ENCODE measurements around the gene GPR137B. TPM values are rescaled to one million over a fixed set of nuclear protein-coding genes. Genes with fewer than 3 reads are reported as not detected.

Gene GPR137B
- total RNA-seq, 2 donors from 2014 or later, result 22.7 to 39.7 TPM

DNA sequence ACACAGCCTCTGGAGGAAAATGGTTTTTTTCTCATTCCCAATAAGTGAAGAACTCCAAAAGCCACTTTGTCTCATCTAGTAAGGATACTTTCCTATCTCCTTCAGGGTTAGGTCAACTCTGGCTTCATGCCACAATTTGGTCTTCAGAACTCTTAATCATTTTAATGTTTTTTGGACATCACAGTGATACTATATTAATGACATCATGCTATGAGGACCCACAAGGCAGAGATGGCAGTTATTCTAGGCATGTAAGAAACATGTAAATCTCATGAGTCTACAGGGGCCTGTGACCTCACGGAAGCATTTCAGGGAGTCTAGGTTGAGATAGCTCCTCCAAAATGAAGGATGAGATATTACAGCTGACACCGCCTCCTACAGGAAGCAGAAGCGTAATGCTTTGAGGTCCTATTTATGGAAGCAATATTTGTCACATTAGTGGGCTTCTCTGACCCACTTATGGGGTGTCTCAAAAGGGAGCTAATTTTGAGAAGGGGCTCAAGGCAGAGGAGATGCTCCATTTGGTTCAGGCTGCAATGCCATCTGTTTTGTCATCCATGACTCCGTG, 5.0 kb upstream of the GPR137B start:
- Histone ChIP-seq H3K27ac (no peak overlapping the region), H3K9me3 (no peaks in the 10 kb centered on the region), H3K27me3 (no peaks in the 10 kb centered on the region), H3K36me3 (no peaks in the 10 kb centered on the region), H3K4me1 (peaks cover 0 to 9% of the 10 kb centered on the region in 2 donors), H3K4me3 (no peak overlapping the region)
- TF ChIP-seq, protein P1, sequence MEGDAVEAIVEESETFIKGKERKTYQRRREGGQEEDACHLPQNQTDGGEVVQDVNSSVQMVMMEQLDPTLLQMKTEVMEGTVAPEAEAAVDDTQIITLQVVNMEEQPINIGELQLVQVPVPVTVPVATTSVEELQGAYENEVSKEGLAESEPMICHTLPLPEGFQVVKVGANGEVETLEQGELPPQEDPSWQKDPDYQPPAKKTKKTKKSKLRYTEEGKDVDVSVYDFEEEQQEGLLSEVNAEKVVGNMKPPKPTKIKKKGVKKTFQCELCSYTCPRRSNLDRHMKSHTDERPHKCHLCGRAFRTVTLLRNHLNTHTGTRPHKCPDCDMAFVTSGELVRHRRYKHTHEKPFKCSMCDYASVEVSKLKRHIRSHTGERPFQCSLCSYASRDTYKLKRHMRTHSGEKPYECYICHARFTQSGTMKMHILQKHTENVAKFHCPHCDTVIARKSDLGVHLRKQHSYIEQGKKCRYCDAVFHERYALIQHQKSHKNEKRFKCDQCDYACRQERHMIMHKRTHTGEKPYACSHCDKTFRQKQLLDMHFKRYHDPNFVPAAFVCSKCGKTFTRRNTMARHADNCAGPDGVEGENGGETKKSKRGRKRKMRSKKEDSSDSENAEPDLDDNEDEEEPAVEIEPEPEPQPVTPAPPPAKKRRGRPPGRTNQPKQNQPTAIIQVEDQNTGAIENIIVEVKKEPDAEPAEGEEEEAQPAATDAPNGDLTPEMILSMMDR (IDR thresholded peaks at IDR 0.05), result no peak
- DNase-seq (ENCODE audit: low spot score), result no peak

DNA sequence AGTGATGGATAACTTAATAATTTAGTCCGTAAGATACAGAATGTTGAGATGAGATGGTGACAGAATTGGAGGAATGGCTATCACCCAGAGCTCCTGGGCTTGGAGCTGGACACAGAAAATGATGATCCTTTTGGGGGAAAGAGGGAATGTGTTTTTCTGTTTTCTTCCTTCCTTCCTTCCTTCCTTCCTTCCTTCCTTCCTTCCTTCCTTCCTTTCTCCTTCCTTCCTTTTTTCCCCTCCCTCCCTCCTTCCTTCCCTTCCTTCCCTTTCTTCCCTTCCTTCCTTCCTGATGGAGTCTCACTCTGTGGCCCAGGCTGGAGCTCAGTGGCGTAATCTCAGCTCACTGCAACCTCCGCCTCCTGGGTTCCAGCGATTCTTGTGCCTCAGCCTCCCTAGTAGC, 2.8 kb upstream of the GPR137B start:
- no peaks in the 10 kb centered on the region for H3K9me3 ChIP-seq
- H3K27me3 ChIP-seq, result no peaks in the 10 kb centered on the region
- TF ChIP-seq, protein P1 (IDR thresholded peaks at IDR 0.05), result no peak
- H3K36me3 ChIP-seq, result no peaks in the 10 kb centered on the region
- H3K4me1 ChIP-seq, result peaks cover 0 to 26% of the 10 kb centered on the region in 2 donors
- no peak for DNase-seq (ENCODE audit: low spot score)
- H3K4me3 ChIP-seq, result no peak overlapping the region
- H3K27ac ChIP-seq, result no peak overlapping the region

DNA sequence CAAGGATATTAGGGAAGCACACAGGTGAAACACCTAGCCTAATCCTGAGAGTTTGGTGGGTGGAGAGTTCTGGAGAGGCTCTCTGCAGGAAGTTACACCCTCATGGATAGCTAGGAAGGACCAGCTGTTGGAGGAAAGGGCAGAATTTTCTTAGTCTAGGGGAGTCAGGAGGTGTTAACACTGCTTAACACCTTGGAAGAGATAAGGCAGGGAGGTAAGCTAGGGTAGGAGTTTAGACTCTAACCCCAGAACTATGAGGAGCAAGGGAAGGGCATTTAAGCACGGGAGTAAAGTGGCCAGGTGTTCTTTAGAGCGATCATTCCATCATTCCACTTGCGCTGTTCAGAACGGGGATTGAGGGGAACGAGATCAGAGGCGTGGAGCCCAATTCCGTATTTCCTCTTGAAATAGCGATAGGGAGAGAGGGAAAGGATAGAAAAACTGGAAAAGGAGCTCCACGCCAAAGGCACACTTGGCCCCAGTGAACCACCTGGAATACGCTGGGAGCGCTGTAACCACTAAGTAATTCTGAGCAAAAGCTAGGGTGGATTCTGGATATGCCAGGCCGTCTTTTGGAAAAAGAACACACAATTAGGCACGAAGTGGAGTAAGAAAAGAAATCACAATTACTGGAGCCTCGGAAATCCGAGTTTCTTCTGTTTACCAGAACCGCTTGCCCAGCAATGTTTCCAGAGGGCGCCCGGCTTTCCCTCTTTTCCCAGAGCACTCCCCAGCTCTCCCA, 1.5 kb upstream of the GPR137B start:
- no peak for DNase-seq (ENCODE audit: low spot score)
- Histone ChIP-seq H3K9me3 (no peaks in the 10 kb centered on the region), H3K36me3 (no peaks in the 10 kb centered on the region), H3K4me3 (peak overlapping the region; percentile 78 to 82), H3K27ac (peak overlapping the region; percentile 45 to 55), H3K27me3 (no peaks in the 10 kb centered on the region), H3K4me1 (peaks cover 0 to 39% of the 10 kb centered on the region in 2 donors)
- TF ChIP-seq, protein P1 (IDR thresholded peaks at IDR 0.05), result no peak

DNA sequence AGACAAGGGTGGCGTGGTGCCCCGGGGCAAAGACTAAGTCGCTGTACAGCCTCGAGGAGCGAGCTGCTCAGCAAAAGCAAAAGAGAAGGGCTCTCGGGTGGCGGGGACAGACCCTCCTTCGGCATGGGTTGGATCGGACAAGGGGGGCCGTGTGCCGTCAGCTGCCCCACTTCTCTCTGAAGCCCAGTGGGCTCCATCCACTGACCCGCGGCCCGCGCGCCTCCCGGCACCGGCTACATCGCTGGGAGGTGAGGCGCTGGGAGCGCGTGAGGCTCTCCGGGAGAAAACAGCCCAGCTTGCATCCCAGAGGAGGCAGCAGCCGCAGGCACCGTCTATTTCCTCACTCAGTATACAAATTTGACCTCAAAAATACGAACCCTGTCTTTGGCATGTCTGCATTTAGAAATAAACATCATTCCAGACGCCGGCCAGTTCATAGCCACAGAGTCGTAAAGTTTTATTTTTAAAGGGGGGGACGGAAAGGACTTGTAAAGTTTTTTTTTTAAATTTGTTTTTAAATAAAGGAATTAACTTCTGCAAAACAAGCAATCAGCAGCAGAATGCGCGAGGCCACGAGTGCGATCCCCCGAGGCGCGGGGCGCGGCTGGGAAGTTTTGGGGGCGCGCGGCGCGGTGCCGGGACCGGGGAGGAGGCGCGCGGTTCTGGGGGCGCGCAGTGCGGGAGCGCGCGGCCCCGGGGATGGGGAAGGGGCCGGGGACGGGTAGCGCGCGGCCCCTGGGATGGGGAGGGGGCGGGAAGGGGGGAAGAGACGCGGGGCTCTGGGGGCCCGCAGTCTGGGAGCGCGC, 689 bp upstream of the GPR137B start:
- no peaks in the 10 kb centered on the region for H3K27me3 ChIP-seq
- TF ChIP-seq, protein P1 (IDR thresholded peaks at IDR 0.05), result no peak
- H3K4me1 ChIP-seq, result peaks cover 0 to 39% of the 10 kb centered on the region in 2 donors
- H3K9me3 ChIP-seq, result no peaks in the 10 kb centered on the region
- H3K4me3 ChIP-seq, result peak overlapping the region; percentile 78 to 82
- no peak for DNase-seq (ENCODE audit: low spot score)
- peak overlapping the region; percentile 45 to 55 for H3K27ac ChIP-seq
- no peaks in the 10 kb centered on the region for H3K36me3 ChIP-seq

DNA sequence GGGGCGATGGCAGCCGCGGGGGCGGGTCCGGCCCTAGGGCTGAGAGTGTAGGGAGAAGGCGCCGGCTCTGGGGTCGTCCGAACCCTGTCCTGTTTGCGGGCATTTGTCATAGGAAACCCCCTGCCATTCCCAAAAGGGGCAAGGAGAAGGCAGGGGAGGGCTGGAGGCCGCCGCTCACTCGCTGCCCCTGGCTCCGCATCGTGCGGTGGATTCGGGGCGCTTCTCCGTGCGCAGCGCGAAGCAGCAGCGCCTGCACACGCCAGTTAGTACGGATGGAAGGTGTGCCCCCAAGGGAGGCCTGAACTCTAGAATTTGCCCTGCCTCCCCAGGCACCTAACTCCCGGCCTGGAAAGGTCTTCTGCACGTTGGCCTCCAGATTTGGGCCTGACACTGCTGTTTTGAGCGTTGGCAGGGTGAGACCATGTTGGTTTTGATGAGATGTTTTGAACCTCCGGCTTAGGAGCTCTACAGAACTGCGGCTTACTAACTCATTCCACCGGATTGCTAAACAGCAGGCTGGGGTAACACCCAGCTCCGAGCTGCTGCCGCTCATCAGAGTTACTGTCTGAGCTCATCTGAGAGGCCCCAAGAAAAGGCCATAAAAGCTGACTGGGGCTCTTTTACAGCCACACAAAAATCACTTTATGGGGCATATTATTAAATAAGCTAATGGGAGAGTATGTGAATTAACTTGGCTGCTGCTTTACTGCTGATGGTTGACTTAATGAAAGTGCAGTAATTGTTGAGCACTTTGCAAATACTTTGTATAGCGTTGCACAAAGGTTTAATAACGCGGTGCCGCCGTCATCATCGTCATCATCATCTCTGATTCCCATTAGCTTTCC, 987 bp downstream of the GPR137B start:
- TF ChIP-seq, protein P1 (IDR thresholded peaks at IDR 0.05), result no peak
- H3K4me1 ChIP-seq, result peaks cover 0 to 55% of the 10 kb centered on the region in 2 donors
- H3K9me3 ChIP-seq, result no peaks in the 10 kb centered on the region
- no peaks in the 10 kb centered on the region for H3K36me3 ChIP-seq
- no peaks in the 10 kb centered on the region for H3K27me3 ChIP-seq
- peak overlapping the region; percentile 71 to 78 for H3K27ac ChIP-seq
- DNase-seq (ENCODE audit: low spot score), result no peak
- H3K4me3 ChIP-seq, result peak overlapping the region; percentile 78 to 82

All from right atrium auricular region (tissue), 2 donors.